Trophoblast cell (in vitro differentiated cells and primary cell): Measurements from ENCODE around the gene HOTAIR.
A peak's percentile ranks its signal among the peaks of the same experiment; 100 is the strongest.

Source experiments
- DNase-seq, 2 donors: peaks; one replicate each; pipeline ENCODE4 v3.0.0-alpha.2; 2016
- H2AFZ ChIP-seq: 2 replicates; pipeline ENCODE4 v1.6.1; 2013; ENCODE audit warnings: low read length, moderate library complexity, mild to moderate bottlenecking; ENCODE audit not compliant: insufficient read depth, poor library complexity
- H2AK5ac ChIP-seq: 2 replicates; pipeline ENCODE4 v1.6.1; 2013; ENCODE audit warnings: mild to moderate bottlenecking, low read length
- H2BK120ac ChIP-seq: 2 replicates; pipeline ENCODE4 v1.6.1; 2013; ENCODE audit warnings: low read length, mild to moderate bottlenecking, moderate library complexity; ENCODE audit not compliant: insufficient read depth, poor library complexity
- H2BK12ac ChIP-seq: 2 replicates; pipeline ENCODE4 v1.6.1; 2013; ENCODE audit warnings: mild to moderate bottlenecking, low read length, moderate library complexity
- H2BK5ac ChIP-seq: 2 replicates; pipeline ENCODE4 v1.6.1; 2013; ENCODE audit warnings: low read length, low read depth, moderate library complexity, mild to moderate bottlenecking; ENCODE audit not compliant: poor library complexity
- H3K14ac ChIP-seq: 2 replicates; pipeline ENCODE4 v1.6.1; 2013; ENCODE audit warnings: mild to moderate bottlenecking, low read length
- H3K18ac ChIP-seq: 2 replicates; pipeline ENCODE4 v1.6.1; 2013; ENCODE audit warnings: mild to moderate bottlenecking, low read length
- H3K23ac ChIP-seq: 2 replicates; pipeline ENCODE4 v1.6.1; 2013; ENCODE audit warnings: low read length
- H3K27ac ChIP-seq: 2 replicates; pipeline ENCODE4 v1.5.1; 2013; ENCODE audit warnings: low read depth, mild to moderate bottlenecking, inconsistent platforms, low read length, moderate library complexity
- H3K27me3 ChIP-seq: 2 replicates; pipeline ENCODE4 v1.6.1; 2013; ENCODE audit warnings: inconsistent platforms, mild to moderate bottlenecking, low read length, moderate library complexity; ENCODE audit not compliant: insufficient read depth
- H3K36me3 ChIP-seq, 2 experiments: 1 replicate in 1 of 2; 2 replicates in 1 of 2; pipeline ENCODE4 v1.6.1; 2013; ENCODE audit warnings: low read length in 2 of 2, mild to moderate bottlenecking in 2 of 2, moderate library complexity in 1 of 2; ENCODE audit not compliant: insufficient read depth in 2 of 2, control insufficient read depth in 1 of 2
- H3K4ac ChIP-seq: 2 replicates; pipeline ENCODE4 v1.6.1; 2013; ENCODE audit warnings: low read depth, mild to moderate bottlenecking, low read length, moderate library complexity
- H3K4me1 ChIP-seq, 2 experiments: 1 replicate in 1 of 2; 2 replicates in 1 of 2; pipeline ENCODE4 v1.6.1; 2013; ENCODE audit warnings: low read length in 2 of 2, mild to moderate bottlenecking in 2 of 2, moderate library complexity in 1 of 2; ENCODE audit not compliant: insufficient read depth in 2 of 2, control insufficient read depth in 1 of 2
- H3K4me2 ChIP-seq: 2 replicates; pipeline ENCODE4 v1.6.1; 2013; ENCODE audit warnings: inconsistent platforms, mild to moderate bottlenecking, low read length, moderate library complexity
- H3K4me3 ChIP-seq: 2 replicates; pipeline ENCODE4 v1.5.1; 2013; ENCODE audit warnings: mild to moderate bottlenecking, low read depth, low read length, inconsistent platforms
- H3K79me1 ChIP-seq: one replicate; pipeline ENCODE4 v1.6.1; 2013; ENCODE audit warnings: low read length
- H3K79me2 ChIP-seq: 2 replicates; pipeline ENCODE4 v1.6.1; 2013; ENCODE audit warnings: low read length, mild to moderate bottlenecking; ENCODE audit not compliant: control insufficient read depth, insufficient read depth, poor library complexity
- H3K9ac ChIP-seq: 2 replicates; pipeline ENCODE4 v1.6.1; 2013; ENCODE audit warnings: mild to moderate bottlenecking, low read length
- H3K9me3 ChIP-seq: 2 replicates; pipeline ENCODE4 v1.6.1; 2013; ENCODE audit warnings: low read depth, mild to moderate bottlenecking, control low read depth, inconsistent platforms, low read length; ENCODE audit not compliant: insufficient read depth
- H4K12ac ChIP-seq: 2 replicates; pipeline ENCODE4 v1.6.1; 2013; ENCODE audit warnings: low read depth, mild to moderate bottlenecking, low read length, moderate library complexity
- H4K8ac ChIP-seq: 2 replicates; pipeline ENCODE4 v1.6.1; 2013; ENCODE audit warnings: low read depth, mild to moderate bottlenecking, low read length, moderate library complexity
- H4K91ac ChIP-seq: one replicate; pipeline ENCODE4 v1.6.1; 2013; ENCODE audit warnings: low read depth, mild to moderate bottlenecking, low read length, moderate library complexity
- WGBS: extraction: QIAGEN DNeasy Blood & Tissue Kit; methylation state at CpG from one replicate; pipeline ENCODE4 v1.1.7; 2013; ENCODE audit warnings: missing lambda C conversion rate; ENCODE audit not compliant: insufficient read length, insufficient coverage; ENCODE audit errors: extremely low coverage; 5-methylcytosine and 5-hydroxymethylcytosine counted together

Gene HOTAIR

GRCh38 chr12:53967421-53967925 is 7.3 kb downstream of the HOTAIR start:
- Histone ChIP-seq H2AK5ac (no peak overlapping the region), H3K23ac (no peak overlapping the region), H3K4me3 (no peak overlapping the region), H3K36me3 (no peaks in the 10 kb centered on the region), H3K9me3 (peaks cover 3% of the 10 kb centered on the region), H3K27me3 (peaks cover 85% of the 10 kb centered on the region), H3K9ac (no peak overlapping the region), H3K27ac (no peak overlapping the region), H3K4ac (no peak overlapping the region), H4K8ac (no peak overlapping the region), H3K4me1 (peaks cover 2 to 8% of the 10 kb centered on the region in 2 experiments), H2BK120ac (no peak overlapping the region), H2BK5ac (no peak overlapping the region), H4K12ac (no peak overlapping the region), H3K18ac (no peak overlapping the region), H3K14ac (no peak overlapping the region), H3K79me1 (peaks cover 10% of the 10 kb centered on the region), H2BK12ac (no peak overlapping the region), H4K91ac (no peak overlapping the region), H3K79me2 (no peaks in the 10 kb centered on the region), H2AFZ (no peak overlapping the region), H3K4me2 (peak overlapping the region; percentile 19)
- no CpG with 5 or more reads among the region's 5 CpGs for WGBS
- DNase-seq = no peak

GRCh38 chr12:53966385-53967133 is 8.2 kb downstream of the HOTAIR start:
- Histone ChIP-seq H3K27ac (no peak overlapping the region), H3K4me3 (peak overlapping the region; percentile 57), H3K14ac (no peak overlapping the region), H3K9me3 (peaks cover 4% of the 10 kb centered on the region), H2AK5ac (no peak overlapping the region), H3K23ac (no peak overlapping the region), H3K4me2 (peak overlapping the region; percentile 19), H3K27me3 (peaks cover 84% of the 10 kb centered on the region), H3K9ac (peak overlapping the region; percentile 10), H3K79me1 (peaks cover 10% of the 10 kb centered on the region), H3K79me2 (no peaks in the 10 kb centered on the region), H3K18ac (peak overlapping the region; percentile 12), H2AFZ (no peak overlapping the region), H2BK5ac (no peak overlapping the region), H4K8ac (no peak overlapping the region), H3K4me1 (peaks cover 2 to 8% of the 10 kb centered on the region in 2 experiments), H3K4ac (peak overlapping the region; percentile 27), H2BK12ac (no peak overlapping the region), H2BK120ac (peak overlapping the region; percentile 37), H3K36me3 (no peaks in the 10 kb centered on the region), H4K91ac (peak overlapping the region; percentile 42), H4K12ac (no peak overlapping the region)
- no CpG with 5 or more reads among the region's 36 CpGs for WGBS
- no peak for DNase-seq

- H3K23ac ChIP-seq = no peak overlapping the region
- WGBS = no CpG with 5 or more reads among the region's 15 CpGs
- no peak for DNase-seq
- no peak overlapping the region for H3K9ac ChIP-seq
- peaks cover 2 to 11% of the 10 kb centered on the region in 2 experiments for H3K4me1 ChIP-seq
- H2AFZ ChIP-seq = no peak overlapping the region
- peak overlapping the region; percentile 57 for H3K4me3 ChIP-seq
- H2BK12ac ChIP-seq = no peak overlapping the region
- H3K36me3 ChIP-seq = no peaks in the 10 kb centered on the region
- peak overlapping the region; percentile 19 for H3K4me2 ChIP-seq
- H3K9me3 ChIP-seq = peaks cover 4% of the 10 kb centered on the region
- H4K91ac ChIP-seq = no peak overlapping the region
- no peak overlapping the region for H4K12ac ChIP-seq
- H3K14ac ChIP-seq = no peak overlapping the region
- no peaks in the 10 kb centered on the region for H3K79me2 ChIP-seq
- H3K79me1 ChIP-seq = peaks cover 10% of the 10 kb centered on the region
- no peak overlapping the region for H2AK5ac ChIP-seq
- no peak overlapping the region for H3K18ac ChIP-seq
- H3K27ac ChIP-seq = no peak overlapping the region
- no peak overlapping the region for H4K8ac ChIP-seq
- H2BK120ac ChIP-seq = no peak overlapping the region
- no peak overlapping the region for H2BK5ac ChIP-seq
- no peak overlapping the region for H3K4ac ChIP-seq
- H3K27me3 ChIP-seq = peaks cover 85% of the 10 kb centered on the region
Observed at GRCh38 chr12:53966085-53966384, 8.7 kb downstream of the HOTAIR start.

GRCh38 chr12:53965281-53966084 is 9.3 kb downstream of the HOTAIR start:
- Histone ChIP-seq H4K8ac (no peak overlapping the region), H3K18ac (no peak overlapping the region), H3K9ac (no peak overlapping the region), H2AK5ac (peak overlapping the region; percentile 35), H2BK5ac (no peak overlapping the region), H3K27me3 (peaks cover 86% of the 10 kb centered on the region), H3K4me1 (peaks cover 2 to 13% of the 10 kb centered on the region in 2 experiments), H3K4me3 (no peak overlapping the region), H3K4ac (no peak overlapping the region), H3K9me3 (peaks cover 4% of the 10 kb centered on the region), H3K79me1 (peaks cover 10% of the 10 kb centered on the region), H3K79me2 (no peaks in the 10 kb centered on the region), H3K27ac (no peak overlapping the region), H2AFZ (no peak overlapping the region), H3K4me2 (peak overlapping the region; percentile 38), H4K12ac (no peak overlapping the region), H2BK12ac (peak overlapping the region; percentile 51), H3K23ac (no peak overlapping the region), H4K91ac (peak overlapping the region; percentile 49), H3K14ac (no peak overlapping the region), H2BK120ac (peak overlapping the region; percentile 80), H3K36me3 (no peaks in the 10 kb centered on the region)
- DNase-seq = no peak
- no CpG with 5 or more reads among the region's 18 CpGs for WGBS
